ENCODE data around the gene CHRM5.
A peak's percentile ranks its signal among the peaks of the same experiment; 100 is the strongest.
"Not testable (repeated sequence)": the region's sequence is repeated elsewhere in the genome, so short reads cannot be mapped to it uniquely, and the experiment has no call there.

Gene CHRM5

GRCh38 chr15:34043813-34044212 is 75.5 kb downstream of the CHRM5 start:
- no peak for DNase-seq

GRCh38 chr15:34046471-34047145 is 78.3 kb downstream of the CHRM5 start:
- no peak for DNase-seq

GRCh38 chr15:34047893-34048775 is 79.8 kb downstream of the CHRM5 start:
- DNase-seq: no peak

GRCh38 chr15:34049112-34049511 is 80.8 kb downstream of the CHRM5 start:
- no peak for DNase-seq

GRCh38 chr15:34050385-34050784 is 82.1 kb downstream of the CHRM5 start:
- not testable (repeated sequence) for DNase-seq

- no peak for DNase-seq
Observed at GRCh38 chr15:34054081-34054707, 85.9 kb downstream of the CHRM5 start.

GRCh38 chr15:34055868-34056595 is 87.7 kb downstream of the CHRM5 start:
- no peak for DNase-seq

GRCh38 chr15:34056911-34057310 is 88.6 kb downstream of the CHRM5 start:
- DNase-seq: no peak

GRCh38 chr15:34059476-34059875 is 91.2 kb downstream of the CHRM5 start:
- no peak for DNase-seq

GRCh38 chr15:34059946-34060345 is 91.6 kb downstream of the CHRM5 start:
- no peak for DNase-seq

GRCh38 chr15:34064438-34064837 is 96.1 kb downstream of the CHRM5 start:
- no peak for DNase-seq

GRCh38 chr15:34065261-34065660 is 97.0 kb downstream of the CHRM5 start:
- DNase-seq: no peak

- no peak for DNase-seq
Observed at GRCh38 chr15:34065941-34066340, 97.6 kb downstream of the CHRM5 start.

- no peak for DNase-seq
Observed at GRCh38 chr15:34070003-34070402, 101.7 kb downstream of the CHRM5 start.

GRCh38 chr15:34076785-34077184 is 108.5 kb downstream of the CHRM5 start:
- DNase-seq: no peak

GRCh38 chr15:34078900-34079299 is 110.6 kb downstream of the CHRM5 start:
- no peak for DNase-seq

GRCh38 chr15:34079904-34080303 is 111.6 kb downstream of the CHRM5 start:
- DNase-seq: no peak

GRCh38 chr15:34084086-34084485 is 115.8 kb downstream of the CHRM5 start:
- no peak for DNase-seq

- DNase-seq: no peak
Observed at GRCh38 chr15:34085746-34086145, 117.4 kb downstream of the CHRM5 start.

GRCh38 chr15:34099914-34100313 is 131.6 kb downstream of the CHRM5 start:
- DNase-seq: no peak

- peak; percentile 99 for DNase-seq
Observed at GRCh38 chr15:34101366-34102174, 133.3 kb downstream of the CHRM5 start, which contains the start of the genes EMC7 and PGBD4. EMC7 (minus strand) TSS chr15:34101862; CDS start chr15:34101839, 23 bp downstream. PGBD4 (plus strand) TSS chr15:34102083; CDS start chr15:34102532, 449 bp downstream.
